ENCODE measurements around the gene SPSB1.

DNA sequence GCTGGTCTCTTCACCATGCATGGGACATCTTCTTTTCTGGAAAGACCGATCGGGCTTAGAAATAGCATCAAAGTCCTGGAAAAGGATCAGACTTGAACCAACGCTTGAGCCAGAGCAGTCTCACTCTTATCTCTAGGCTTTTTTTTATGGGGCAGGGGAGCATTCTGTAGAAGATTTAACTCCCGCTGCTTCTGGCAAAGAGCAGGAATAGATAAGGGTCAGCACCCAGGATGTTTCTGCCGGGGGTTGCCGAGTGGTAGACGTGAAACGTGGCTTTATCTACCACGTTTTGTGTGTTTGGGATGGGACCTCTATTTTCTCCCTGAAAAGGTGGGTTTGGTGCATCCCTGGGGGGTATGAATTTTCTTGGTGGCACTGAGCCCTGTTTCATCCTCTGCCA lies 18.8 kb downstream of the SPSB1 start:
- no peak for TF ChIP-seq SMC3 (IDR thresholded peaks at IDR 0.05; ENCODE audit: low read depth, low read length)
- no peak for TF ChIP-seq CTCF (conservative IDR thresholded peaks at IDR 0.05; ENCODE audit: low read depth, low read length)
- TF ChIP-seq POLR2A (IDR thresholded peaks at IDR 0.05; ENCODE audit: low read depth, low read length): no peak
- TF ChIP-seq RAD21 (IDR thresholded peaks at IDR 0.05; ENCODE audit: low read length): no peak
- TF ChIP-seq CEBPB (IDR thresholded peaks at IDR 0.05; ENCODE audit: low read depth, low read length): no peak
- no peak for TF ChIP-seq BHLHE40 (IDR thresholded peaks at IDR 0.05; ENCODE audit: low read depth, low read length)
- TF ChIP-seq MXI1 (IDR thresholded peaks at IDR 0.05; ENCODE audit: borderline replicate concordance, low read depth, low read length): no peak
- TF ChIP-seq MAZ (IDR thresholded peaks at IDR 0.05; ENCODE audit: borderline replicate concordance, low read depth, low read length): no peak
- no peak for TF ChIP-seq RCOR1 (IDR thresholded peaks at IDR 0.05; ENCODE audit: insufficient replicate concordance, low read length)
- no peak for TF ChIP-seq RFX5 (IDR thresholded peaks at IDR 0.05; ENCODE audit: low read depth, low read length)
- TF ChIP-seq, protein P1, sequence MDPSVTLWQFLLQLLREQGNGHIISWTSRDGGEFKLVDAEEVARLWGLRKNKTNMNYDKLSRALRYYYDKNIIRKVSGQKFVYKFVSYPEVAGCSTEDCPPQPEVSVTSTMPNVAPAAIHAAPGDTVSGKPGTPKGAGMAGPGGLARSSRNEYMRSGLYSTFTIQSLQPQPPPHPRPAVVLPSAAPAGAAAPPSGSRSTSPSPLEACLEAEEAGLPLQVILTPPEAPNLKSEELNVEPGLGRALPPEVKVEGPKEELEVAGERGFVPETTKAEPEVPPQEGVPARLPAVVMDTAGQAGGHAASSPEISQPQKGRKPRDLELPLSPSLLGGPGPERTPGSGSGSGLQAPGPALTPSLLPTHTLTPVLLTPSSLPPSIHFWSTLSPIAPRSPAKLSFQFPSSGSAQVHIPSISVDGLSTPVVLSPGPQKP (IDR thresholded peaks at IDR 0.05; ENCODE audit: borderline replicate concordance, low read depth, low read length): no peak
- TF ChIP-seq, protein P2, sequence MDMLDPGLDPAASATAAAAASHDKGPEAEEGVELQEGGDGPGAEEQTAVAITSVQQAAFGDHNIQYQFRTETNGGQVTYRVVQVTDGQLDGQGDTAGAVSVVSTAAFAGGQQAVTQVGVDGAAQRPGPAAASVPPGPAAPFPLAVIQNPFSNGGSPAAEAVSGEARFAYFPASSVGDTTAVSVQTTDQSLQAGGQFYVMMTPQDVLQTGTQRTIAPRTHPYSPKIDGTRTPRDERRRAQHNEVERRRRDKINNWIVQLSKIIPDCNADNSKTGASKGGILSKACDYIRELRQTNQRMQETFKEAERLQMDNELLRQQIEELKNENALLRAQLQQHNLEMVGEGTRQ (IDR thresholded peaks at IDR 0.05; ENCODE audit: low read depth, low read length): no peak
- TF ChIP-seq FOS (IDR thresholded peaks at IDR 0.05; ENCODE audit: low read depth, low read length): no peak
- no peak for TF ChIP-seq CHD1 (IDR thresholded peaks at IDR 0.05; ENCODE audit: low read depth, low read length)

All from IMR-90 (cell line).